GM23338 (cell line): ENCODE results near the gene CWC27.

ENCODE experiments used
- EZH2 ChIP-seq: fragments of 200-600 bp; sonication (generic); IDR thresholded peaks from one replicate; pipeline ENCODE4 v1.8.0; 2017; ENCODE audit warnings: antibody characterized with exemption, mild to moderate bottlenecking, low read depth; ENCODE audit not compliant: unreplicated experiment
- EZH2phosphoT487 ChIP-seq: fragments of 200-600 bp; sonication (generic); IDR thresholded peaks from one replicate; pipeline ENCODE4 v1.8.1; 2018; ENCODE audit warnings: antibody characterized with exemption; ENCODE audit not compliant: unreplicated experiment
- POLR2AphosphoS5 ChIP-seq: IDR thresholded peaks from 2 replicates; pipeline ENCODE4 v1.6.1; 2016; ENCODE audit warnings: antibody characterized with exemption, low read depth
- TF ChIP-seq, protein P1 (sequence below), 2 experiments: fragments of 200-600 bp in 1 of 2; sonication (generic) in 1 of 2; conservative IDR thresholded peaks; 2 replicates each; pipeline versions ENCODE4 v1.5.1 to v1.6.1; 2016 to 2017; ENCODE audit warnings: antibody characterized with exemption in 2 of 2, low read depth in 2 of 2, mild to moderate bottlenecking in 2 of 2, moderate library complexity in 1 of 2
- TF ChIP-seq, protein P2 (sequence below): IDR thresholded peaks from one replicate; pipeline ENCODE4 v1.6.1; 2018; ENCODE audit warnings: antibody characterized with exemption; ENCODE audit not compliant: unreplicated experiment

DNA sequence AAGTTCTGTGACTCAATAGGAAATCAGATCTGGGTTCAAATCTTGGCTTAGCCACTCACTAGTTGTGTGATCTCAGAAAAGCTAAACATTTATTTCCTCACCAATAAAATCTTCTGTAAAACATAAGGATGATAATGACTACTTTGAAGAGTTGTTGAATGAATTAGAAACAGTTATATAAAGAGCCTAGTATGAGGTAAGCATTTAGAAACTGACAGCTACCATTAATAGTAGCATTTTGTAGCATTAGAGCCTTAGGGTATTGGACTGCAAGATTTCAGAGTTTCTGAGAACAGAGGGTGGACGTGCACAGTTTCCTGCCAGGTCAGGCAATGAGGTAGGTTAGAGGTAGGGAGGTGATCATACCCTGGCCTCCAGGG, 293.2 kb downstream of the CWC27 start:
- TF ChIP-seq, protein P1, sequence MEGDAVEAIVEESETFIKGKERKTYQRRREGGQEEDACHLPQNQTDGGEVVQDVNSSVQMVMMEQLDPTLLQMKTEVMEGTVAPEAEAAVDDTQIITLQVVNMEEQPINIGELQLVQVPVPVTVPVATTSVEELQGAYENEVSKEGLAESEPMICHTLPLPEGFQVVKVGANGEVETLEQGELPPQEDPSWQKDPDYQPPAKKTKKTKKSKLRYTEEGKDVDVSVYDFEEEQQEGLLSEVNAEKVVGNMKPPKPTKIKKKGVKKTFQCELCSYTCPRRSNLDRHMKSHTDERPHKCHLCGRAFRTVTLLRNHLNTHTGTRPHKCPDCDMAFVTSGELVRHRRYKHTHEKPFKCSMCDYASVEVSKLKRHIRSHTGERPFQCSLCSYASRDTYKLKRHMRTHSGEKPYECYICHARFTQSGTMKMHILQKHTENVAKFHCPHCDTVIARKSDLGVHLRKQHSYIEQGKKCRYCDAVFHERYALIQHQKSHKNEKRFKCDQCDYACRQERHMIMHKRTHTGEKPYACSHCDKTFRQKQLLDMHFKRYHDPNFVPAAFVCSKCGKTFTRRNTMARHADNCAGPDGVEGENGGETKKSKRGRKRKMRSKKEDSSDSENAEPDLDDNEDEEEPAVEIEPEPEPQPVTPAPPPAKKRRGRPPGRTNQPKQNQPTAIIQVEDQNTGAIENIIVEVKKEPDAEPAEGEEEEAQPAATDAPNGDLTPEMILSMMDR (conservative IDR thresholded peaks at IDR 0.05; ENCODE audit: low read depth in 2 of 2), result no peak
- TF ChIP-seq EZH2phosphoT487 (no peak), EZH2 (no peak), POLR2AphosphoS5 (no peak)
- TF ChIP-seq, protein P2, sequence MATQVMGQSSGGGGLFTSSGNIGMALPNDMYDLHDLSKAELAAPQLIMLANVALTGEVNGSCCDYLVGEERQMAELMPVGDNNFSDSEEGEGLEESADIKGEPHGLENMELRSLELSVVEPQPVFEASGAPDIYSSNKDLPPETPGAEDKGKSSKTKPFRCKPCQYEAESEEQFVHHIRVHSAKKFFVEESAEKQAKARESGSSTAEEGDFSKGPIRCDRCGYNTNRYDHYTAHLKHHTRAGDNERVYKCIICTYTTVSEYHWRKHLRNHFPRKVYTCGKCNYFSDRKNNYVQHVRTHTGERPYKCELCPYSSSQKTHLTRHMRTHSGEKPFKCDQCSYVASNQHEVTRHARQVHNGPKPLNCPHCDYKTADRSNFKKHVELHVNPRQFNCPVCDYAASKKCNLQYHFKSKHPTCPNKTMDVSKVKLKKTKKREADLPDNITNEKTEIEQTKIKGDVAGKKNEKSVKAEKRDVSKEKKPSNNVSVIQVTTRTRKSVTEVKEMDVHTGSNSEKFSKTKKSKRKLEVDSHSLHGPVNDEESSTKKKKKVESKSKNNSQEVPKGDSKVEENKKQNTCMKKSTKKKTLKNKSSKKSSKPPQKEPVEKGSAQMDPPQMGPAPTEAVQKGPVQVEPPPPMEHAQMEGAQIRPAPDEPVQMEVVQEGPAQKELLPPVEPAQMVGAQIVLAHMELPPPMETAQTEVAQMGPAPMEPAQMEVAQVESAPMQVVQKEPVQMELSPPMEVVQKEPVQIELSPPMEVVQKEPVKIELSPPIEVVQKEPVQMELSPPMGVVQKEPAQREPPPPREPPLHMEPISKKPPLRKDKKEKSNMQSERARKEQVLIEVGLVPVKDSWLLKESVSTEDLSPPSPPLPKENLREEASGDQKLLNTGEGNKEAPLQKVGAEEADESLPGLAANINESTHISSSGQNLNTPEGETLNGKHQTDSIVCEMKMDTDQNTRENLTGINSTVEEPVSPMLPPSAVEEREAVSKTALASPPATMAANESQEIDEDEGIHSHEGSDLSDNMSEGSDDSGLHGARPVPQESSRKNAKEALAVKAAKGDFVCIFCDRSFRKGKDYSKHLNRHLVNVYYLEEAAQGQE, result no peak
